Fibroblast of skin of left quadriceps (primary cell): ENCODE measurements around the gene ATAD5.
A peak's percentile ranks its signal among the peaks of the same experiment; 100 is the strongest.
"Not testable (repeated sequence)": the region's sequence is repeated elsewhere in the genome, so short reads cannot be mapped to it uniquely, and the experiment has no call there.

Source experiments
- DNase-seq, 2 experiments: peaks; one replicate each; pipeline ENCODE4 v3.0.0-alpha.2; 2013; ENCODE audit warnings: low read depth in 2 of 2

The ATAD5 gene

GRCh38 chr17:30915833-30916611, 84.3 kb downstream of the ATAD5 start:
- DNase-seq = no peak

DNA sequence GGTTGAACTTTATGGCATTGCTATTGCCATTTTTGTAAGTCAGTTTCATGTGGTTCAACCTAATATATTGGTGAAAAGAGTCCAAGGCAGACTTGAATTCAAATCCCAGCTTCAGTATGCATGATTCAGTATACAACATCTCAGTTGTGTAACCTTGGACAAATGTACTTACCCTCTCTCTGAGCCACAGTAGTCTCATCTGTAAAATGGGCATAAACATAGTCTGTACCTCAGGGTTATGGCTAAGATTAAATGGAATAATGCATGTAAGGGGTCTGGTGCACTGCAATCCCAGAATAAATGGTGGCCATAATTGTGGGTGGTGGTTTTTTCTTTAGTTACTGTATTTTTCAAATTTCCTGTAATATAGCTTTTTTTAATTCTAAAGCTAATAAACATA, 85.3 kb downstream of the ATAD5 start:
- no peak for DNase-seq

DNA sequence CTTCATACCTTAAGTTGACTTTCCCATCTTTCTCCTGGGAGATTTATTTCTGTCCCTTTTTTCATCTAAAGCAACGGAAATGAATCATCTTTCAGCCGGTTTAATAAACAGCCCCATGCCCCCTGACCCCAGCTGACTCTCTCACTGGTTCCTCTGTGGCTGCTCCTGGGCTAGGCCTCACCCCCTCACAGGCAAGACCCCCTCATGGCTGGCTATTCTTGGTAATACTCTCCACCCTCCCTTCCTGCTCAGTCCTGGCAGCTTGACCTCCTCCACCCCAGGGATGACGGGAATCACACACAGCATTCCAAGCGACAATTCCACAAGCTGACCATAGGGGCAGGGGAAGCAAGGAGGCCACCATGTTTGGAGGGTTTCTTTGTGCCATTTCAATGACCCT, 88.5 kb downstream of the ATAD5 start:
- DNase-seq = no peak

- no peak for DNase-seq
Observed at GRCh38 chr17:30920683-30921543, 89.1 kb downstream of the ATAD5 start.

DNA sequence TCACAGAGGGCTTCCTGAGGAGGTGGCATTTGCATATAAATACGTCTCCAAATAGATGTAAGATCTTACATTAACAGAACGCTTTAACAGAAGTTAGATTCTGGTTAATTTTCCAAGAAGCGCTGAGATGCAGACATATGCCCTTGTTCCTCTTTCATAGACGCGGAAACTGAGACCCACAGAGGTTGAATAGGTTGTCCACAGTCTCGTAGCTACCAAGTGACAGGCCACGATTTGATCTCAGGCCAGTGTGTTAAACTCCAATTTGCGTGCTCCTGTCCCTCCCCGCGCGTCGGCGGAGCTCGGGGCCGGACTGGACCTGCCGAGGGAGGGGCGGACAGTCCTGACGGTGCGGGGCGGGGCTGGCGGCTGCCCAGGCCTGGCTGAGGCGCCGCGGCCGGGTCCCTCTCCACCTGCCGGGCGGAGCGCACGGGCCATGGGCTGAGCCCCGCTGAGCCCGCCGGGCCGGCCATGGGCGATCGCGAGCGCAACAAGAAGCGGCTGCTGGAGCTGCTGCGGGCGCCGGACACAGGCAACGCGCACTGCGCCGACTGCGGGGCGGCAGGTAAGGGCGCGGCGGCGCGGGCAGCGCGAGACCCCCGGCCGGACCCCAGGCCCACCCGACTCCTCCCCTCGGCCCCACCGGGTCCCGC, 89.9 kb downstream of the ATAD5 start, which contains the start of gene ADAP2:
Gene ADAP2 (plus strand): TSS at position 402 of the 653 bp plus-strand sequence. CDS start 70 bp downstream, at position 472.
- no peak for DNase-seq

DNA sequence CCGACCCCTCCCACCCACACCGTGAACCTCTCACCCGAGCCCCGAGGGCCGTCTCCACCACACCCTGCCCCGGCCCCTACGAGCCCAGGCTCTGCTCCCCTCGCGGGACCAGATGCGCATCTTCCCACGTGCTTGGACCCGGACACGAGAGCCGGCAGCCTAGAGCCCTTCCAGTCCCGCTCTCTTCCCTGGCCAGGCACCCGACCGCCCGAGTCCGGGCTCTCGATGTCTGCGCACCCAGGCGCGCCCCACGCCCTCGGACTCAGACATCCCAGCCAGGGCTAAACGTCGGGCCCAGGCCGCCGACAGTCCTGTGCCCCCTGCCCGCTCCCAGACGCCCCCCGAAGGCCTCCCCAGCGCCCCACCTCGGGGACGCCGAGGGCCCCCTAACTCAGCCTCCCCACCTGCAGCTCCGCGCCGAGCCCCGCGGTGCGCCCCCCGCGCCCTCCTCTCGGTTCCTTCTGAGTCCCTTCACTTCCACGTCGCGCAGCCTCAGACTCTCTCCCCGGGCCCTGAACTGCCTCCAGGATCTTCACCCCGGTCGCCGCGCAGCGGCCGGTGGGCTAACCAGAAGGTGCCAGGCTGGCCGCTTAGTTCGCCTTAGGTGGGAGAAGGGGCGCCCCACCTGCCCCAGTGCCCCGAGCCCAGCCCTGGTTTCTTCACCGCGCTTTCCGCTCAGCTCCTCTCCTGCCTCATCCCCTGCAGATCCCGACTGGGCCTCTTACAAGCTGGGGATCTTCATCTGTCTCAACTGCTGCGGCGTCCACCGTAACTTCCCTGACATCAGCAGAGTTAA, 90.7 kb downstream of the ATAD5 start:
- no peak for DNase-seq

- DNase-seq = no peak
Observed at GRCh38 chr17:30924341-30924740, 92.6 kb downstream of the ATAD5 start.

DNA sequence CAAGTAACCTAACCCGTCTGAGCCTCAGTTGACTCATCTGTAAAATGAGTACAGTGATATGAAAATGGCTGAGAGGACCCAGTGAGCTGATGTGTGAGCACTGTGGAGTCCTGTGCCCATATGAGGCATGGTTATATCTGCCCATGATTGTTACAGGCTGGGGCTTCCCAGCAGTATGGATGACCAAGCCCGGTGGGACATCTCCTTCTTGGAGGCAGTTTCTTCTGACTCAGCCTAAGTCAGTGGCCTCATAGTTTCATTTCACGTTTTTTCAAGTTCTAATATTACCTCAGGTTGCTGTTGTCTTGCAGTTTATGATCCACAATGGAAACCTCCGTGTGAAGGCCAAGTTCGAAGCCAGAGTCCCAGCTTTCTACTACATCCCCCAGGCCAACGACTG, 94.8 kb downstream of the ATAD5 start:
- no peak for DNase-seq

DNA sequence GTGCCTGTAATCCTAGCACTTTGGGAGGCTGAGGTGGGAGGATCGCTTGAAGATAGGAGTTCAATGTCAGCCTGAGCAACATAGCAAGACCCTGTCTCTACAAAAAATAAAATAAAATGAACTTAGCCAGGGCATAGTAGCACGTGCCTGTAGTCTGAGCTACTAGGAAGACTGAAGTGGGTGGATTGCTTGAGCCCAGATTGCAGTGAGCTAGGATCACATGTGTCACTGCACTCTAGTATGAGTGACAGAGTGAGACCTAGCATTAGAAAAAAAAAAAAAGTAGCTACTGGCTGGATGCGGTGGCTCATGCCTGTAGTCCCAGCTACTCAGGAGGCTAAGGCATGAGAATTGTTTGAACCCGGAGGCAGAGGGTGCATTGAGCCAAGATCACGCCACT, 96.0 kb downstream of the ATAD5 start:
- DNase-seq = no peak

DNA sequence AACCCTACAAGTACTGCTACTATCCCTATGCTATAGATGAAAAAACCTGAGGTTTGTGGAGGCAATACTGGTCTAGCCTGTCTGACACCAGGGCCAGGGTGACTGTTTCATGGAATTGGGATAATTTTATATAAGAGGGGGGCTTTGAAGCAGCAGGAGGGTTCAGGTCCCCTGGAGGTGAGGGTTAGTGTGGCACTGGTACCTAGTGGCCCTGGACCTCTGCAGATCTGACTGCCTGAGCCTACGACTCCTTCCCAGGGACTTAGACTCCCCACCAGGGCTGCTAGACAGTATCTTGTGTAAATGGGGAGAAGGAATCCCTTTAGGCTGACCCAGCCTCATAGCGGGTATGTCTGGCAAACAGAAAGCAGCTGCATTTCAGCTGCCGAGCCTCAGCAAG, 96.8 kb downstream of the ATAD5 start:
- DNase-seq = no peak

DNA sequence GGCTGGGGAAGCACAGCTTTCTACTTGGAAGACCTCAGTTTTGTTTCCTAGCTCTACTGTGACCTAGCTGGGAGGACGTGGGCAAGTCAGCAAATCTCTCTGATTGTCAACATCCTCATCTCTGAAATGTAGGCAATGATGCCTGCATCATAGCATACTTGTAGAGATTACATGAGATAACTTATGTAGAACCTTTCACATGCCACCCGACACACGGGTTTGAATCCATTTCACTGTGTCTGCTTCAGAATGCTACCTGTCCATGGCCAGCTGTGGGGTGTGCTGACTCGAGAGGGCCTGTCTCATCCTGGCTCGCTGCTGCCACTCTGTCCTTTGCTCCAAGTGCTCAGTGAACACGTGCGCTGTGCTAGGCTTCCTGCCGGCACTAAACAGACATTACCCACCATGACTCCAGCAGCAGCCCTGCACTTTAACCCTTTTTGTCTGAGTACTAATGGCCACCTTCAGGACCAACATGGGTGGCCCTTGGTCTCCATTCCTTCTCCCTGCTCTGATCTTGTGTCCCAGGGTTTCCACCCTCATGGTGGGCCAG, 97.4 kb downstream of the ATAD5 start:
- no peak for DNase-seq

GRCh38 chr17:30929861-30930260, 98.1 kb downstream of the ATAD5 start:
- not testable (repeated sequence) for DNase-seq

GRCh38 chr17:30930495-30930894, 98.7 kb downstream of the ATAD5 start:
- no peak for DNase-seq

DNA sequence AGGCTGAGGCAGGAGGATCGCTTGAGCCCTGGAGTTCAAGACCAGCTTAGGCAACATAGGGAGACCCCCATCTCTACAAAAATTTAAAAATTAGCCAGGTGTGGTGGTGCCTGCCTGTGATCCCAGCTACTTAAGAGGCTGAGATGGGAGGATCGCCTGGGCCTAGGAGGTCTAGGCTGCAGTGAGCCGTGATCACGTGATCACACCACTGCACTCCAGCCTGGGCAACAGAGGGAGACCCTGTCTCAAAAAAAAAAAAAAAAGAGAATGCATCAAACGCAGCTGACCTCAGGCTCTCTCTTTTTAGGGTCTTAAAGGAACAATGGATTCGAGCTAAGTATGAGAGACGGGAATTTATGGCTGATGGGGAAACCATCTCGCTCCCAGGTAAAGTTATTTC, 99.8 kb downstream of the ATAD5 start:
- not testable (repeated sequence) for DNase-seq

DNA sequence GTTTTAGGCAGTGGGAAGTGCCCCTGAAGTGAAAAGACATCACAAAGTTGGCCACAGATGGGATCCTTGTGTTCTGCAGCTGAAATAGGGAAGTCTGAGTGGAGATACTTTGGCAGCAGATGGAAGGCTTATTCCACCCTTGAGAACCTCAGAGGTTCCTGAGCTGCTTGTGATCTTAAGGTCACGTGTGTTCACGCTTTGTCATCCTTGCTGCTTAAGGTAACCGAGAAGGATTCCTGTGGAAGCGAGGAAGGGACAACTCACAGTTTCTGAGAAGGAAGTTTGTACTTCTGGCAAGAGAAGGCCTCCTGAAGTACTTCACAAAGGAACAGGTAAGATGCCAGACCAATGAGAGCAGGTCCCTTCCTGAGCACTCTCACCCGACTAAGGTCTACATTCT, 102.2 kb downstream of the ATAD5 start:
- DNase-seq = no peak

GRCh38 chr17:30939051-30939689, 107.4 kb downstream of the ATAD5 start:
- no peak for DNase-seq

- peak in 1 of 2 experiments; percentile 16 for DNase-seq
Observed at GRCh38 chr17:30942308-30943079, 110.7 kb downstream of the ATAD5 start.
